DMS153 (cell line): ENCODE results near the gene KCNC2.

Source experiments
- DNase-seq: peaks from one replicate; lab custom pipeline; 2025; lab: John Stamatoyannopoulos, UW

KCNC2 gene

GRCh38 chr12:75161488-75161887, 48.2 kb downstream of the KCNC2 start:
- no peak for DNase-seq

- no peak for DNase-seq
These were observed 52.3 kb downstream of the KCNC2 start for GRCh38 chr12:75157385-75157784.

- no peak for DNase-seq
These were observed 53.7 kb downstream of the KCNC2 start for GRCh38 chr12:75155962-75156361.

GRCh38 chr12:75154388-75154787, 55.3 kb downstream of the KCNC2 start:
- DNase-seq, result no peak

- no peak for DNase-seq
These were observed 70.4 kb downstream of the KCNC2 start for GRCh38 chr12:75139196-75139595.

GRCh38 chr12:75137896-75138295, 71.7 kb downstream of the KCNC2 start:
- DNase-seq, result no peak

- no peak for DNase-seq
These were observed 74.6 kb downstream of the KCNC2 start for GRCh38 chr12:75135026-75135425.

GRCh38 chr12:75130811-75131210, 78.8 kb downstream of the KCNC2 start:
- DNase-seq, result no peak

- no peak for DNase-seq
These were observed 80.4 kb downstream of the KCNC2 start for GRCh38 chr12:75129275-75129674.

GRCh38 chr12:75121036-75121705, 88.5 kb downstream of the KCNC2 start:
- no peak for DNase-seq

GRCh38 chr12:75120311-75120711, 89.3 kb downstream of the KCNC2 start:
- no peak for DNase-seq

- no peak for DNase-seq
These were observed 92.9 kb downstream of the KCNC2 start for GRCh38 chr12:75116646-75117198.

GRCh38 chr12:75115748-75116147, 93.9 kb downstream of the KCNC2 start:
- DNase-seq, result no peak

GRCh38 chr12:75103822-75104221, 105.8 kb downstream of the KCNC2 start:
- DNase-seq, result no peak

- no peak for DNase-seq
These were observed 107.9 kb downstream of the KCNC2 start for GRCh38 chr12:75101781-75102180.

- DNase-seq, result no peak
These were observed 110.4 kb downstream of the KCNC2 start for GRCh38 chr12:75099210-75099609.

- DNase-seq, result no peak
These were observed 112.6 kb downstream of the KCNC2 start for GRCh38 chr12:75097003-75097402.

GRCh38 chr12:75087654-75088053, 122.0 kb downstream of the KCNC2 start:
- DNase-seq, result no peak

- no peak for DNase-seq
These were observed 123.3 kb downstream of the KCNC2 start for GRCh38 chr12:75086091-75087038.

- no peak for DNase-seq
These were observed 128.3 kb downstream of the KCNC2 start for GRCh38 chr12:75081305-75081704.

- no peak for DNase-seq
These were observed 129.1 kb downstream of the KCNC2 start for GRCh38 chr12:75080582-75080981.

GRCh38 chr12:75065482-75065881, 144.2 kb downstream of the KCNC2 start:
- DNase-seq, result no peak

- no peak for DNase-seq
These were observed 146.9 kb downstream of the KCNC2 start for GRCh38 chr12:75062691-75063090.
